Body of pancreas (tissue), 4 donors: Measurements from ENCODE around the gene BOC.

Experiments
- POLR2A ChIP-seq, 3 donors: fragments of 450-650 bp; IDR thresholded peaks; one replicate each; pipeline ENCODE4 v1.6.1; 2016; ENCODE audit warnings: antibody characterized with exemption in 3 of 3, mild to moderate bottlenecking in 2 of 3
- TF ChIP-seq, protein P1 (sequence below), 7 experiments: fragments of 450-650 bp in 4 of 7; fragments of 200-600 bp in 3 of 7; sonication (generic) in 3 of 7; IDR thresholded peaks; one replicate each; pipeline ENCODE4 v1.5.1; 2016 to 2019; ENCODE audit warnings: antibody characterized with exemption in 7 of 7

DNA sequence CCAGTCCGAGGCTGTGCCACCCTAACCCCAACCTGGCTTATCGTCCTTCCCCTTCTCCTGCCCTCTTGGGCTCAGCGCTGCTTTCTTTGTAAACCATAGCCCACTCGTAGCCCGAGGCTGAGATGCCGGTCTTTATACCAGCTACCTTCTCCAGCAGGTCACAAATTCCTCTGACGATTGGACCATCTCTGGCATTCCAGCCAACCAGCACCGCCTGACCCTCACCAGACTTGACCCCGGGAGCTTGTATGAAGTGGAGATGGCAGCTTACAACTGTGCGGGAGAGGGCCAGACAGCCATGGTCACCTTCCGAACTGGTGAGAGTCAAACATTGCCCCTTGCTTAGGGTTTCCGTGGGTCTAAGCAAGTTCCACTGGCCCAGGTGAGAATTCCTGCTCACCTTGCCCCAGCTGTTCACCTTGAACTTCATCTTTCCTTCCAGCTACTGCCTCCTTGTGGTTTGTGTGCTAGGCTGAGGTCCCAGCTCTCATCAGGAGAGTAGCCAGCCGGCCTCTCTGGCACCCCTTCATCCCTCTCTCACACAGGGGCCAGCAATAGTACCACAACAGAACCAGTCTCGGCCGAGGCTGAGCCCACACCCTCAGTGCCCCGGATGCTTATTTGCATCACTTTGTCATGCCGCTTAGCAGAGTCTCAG lies 66.7 kb downstream of the BOC start:
- TF ChIP-seq, protein P1, sequence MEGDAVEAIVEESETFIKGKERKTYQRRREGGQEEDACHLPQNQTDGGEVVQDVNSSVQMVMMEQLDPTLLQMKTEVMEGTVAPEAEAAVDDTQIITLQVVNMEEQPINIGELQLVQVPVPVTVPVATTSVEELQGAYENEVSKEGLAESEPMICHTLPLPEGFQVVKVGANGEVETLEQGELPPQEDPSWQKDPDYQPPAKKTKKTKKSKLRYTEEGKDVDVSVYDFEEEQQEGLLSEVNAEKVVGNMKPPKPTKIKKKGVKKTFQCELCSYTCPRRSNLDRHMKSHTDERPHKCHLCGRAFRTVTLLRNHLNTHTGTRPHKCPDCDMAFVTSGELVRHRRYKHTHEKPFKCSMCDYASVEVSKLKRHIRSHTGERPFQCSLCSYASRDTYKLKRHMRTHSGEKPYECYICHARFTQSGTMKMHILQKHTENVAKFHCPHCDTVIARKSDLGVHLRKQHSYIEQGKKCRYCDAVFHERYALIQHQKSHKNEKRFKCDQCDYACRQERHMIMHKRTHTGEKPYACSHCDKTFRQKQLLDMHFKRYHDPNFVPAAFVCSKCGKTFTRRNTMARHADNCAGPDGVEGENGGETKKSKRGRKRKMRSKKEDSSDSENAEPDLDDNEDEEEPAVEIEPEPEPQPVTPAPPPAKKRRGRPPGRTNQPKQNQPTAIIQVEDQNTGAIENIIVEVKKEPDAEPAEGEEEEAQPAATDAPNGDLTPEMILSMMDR (IDR thresholded peaks at IDR 0.05), result no peak
- TF ChIP-seq POLR2A (IDR thresholded peaks at IDR 0.05), result no peak
